GM18858 (cell line): ENCODE data around the gene DSC3.

Experiments used
- ATAC-seq: cut with Tn5 transposase; IDR thresholded peaks from one replicate; pipeline ENCODE4 v1.9.1; 2021; ENCODE audit not compliant: unreplicated experiment

DSC3 gene

GRCh38 chr18:30971338-30971956 lies 71.1 kb downstream of the DSC3 start:
- peak; percentile 78 for ATAC-seq

- no peak for ATAC-seq
Observed at GRCh38 chr18:30970196-30970816, 72.2 kb downstream of the DSC3 start.

- no peak for ATAC-seq
Observed at GRCh38 chr18:30969670-30970170, 72.8 kb downstream of the DSC3 start.

- no peak for ATAC-seq
Observed at GRCh38 chr18:30967701-30968100, 74.8 kb downstream of the DSC3 start.

GRCh38 chr18:30965237-30965636 lies 77.3 kb downstream of the DSC3 start:
- ATAC-seq = no peak

- ATAC-seq = no peak
Observed at GRCh38 chr18:30960661-30961060, 81.9 kb downstream of the DSC3 start.

- no peak for ATAC-seq
Observed at GRCh38 chr18:30957066-30957465, 85.5 kb downstream of the DSC3 start.

- ATAC-seq = no peak
Observed at GRCh38 chr18:30954262-30954661, 88.3 kb downstream of the DSC3 start.

- ATAC-seq = no peak
Observed at GRCh38 chr18:30945761-30946160, 96.8 kb downstream of the DSC3 start.

GRCh38 chr18:30944773-30945417 lies 97.6 kb downstream of the DSC3 start:
- no peak for ATAC-seq

- no peak for ATAC-seq
Observed at GRCh38 chr18:30940952-30941539, 101.5 kb downstream of the DSC3 start.
